Kidney glomerular epithelial cell (primary cell): Measurements from ENCODE around the gene VPS11.
"Not testable (repeated sequence)": the region's sequence is repeated elsewhere in the genome, so short reads cannot be mapped to it uniquely, and the experiment has no call there.

Experiments
- DNase-seq: peaks from one replicate; lab custom pipeline; 2025; lab: John Stamatoyannopoulos, UW

VPS11 gene

DNA sequence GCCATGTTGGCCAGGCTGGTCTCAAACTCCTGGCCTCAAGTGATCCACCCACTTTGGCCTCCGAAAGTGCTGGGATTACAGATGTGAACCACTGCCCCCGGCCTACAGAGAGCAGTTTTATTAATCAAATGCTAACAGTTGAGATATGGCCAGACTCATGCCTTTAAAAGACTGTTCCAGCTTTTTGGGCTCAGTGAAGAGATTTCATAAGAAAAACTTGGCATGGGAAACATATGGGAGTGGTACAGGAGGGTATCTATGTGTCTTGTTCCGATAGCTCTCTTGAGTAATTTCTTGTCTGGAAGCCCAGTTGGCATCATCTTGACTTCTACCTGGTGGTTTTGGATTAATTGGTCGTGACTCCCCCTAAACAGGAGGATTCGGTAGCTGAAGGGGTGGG lies 28.7 kb upstream of the VPS11 start:
- no peak for DNase-seq

DNA sequence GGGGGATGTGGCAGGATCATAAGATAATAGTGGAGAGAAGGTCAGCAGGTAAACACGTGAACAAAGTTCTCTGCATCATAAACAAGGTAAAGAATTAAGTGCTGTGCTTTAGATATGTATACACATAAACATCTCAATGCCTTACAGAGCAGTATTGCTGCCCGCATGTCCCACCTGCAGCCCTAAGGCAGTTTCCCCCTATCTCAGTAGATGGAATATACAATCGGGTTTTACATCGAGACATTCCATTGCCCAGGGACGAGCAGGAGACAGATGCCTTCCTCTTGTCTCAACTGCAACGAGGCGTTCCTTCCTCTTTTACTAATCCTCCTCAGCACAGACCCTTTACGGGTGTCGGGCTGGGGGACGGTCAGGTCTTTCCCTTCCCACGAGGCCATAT lies 28.1 kb upstream of the VPS11 start:
- DNase-seq: not testable (repeated sequence)

DNA sequence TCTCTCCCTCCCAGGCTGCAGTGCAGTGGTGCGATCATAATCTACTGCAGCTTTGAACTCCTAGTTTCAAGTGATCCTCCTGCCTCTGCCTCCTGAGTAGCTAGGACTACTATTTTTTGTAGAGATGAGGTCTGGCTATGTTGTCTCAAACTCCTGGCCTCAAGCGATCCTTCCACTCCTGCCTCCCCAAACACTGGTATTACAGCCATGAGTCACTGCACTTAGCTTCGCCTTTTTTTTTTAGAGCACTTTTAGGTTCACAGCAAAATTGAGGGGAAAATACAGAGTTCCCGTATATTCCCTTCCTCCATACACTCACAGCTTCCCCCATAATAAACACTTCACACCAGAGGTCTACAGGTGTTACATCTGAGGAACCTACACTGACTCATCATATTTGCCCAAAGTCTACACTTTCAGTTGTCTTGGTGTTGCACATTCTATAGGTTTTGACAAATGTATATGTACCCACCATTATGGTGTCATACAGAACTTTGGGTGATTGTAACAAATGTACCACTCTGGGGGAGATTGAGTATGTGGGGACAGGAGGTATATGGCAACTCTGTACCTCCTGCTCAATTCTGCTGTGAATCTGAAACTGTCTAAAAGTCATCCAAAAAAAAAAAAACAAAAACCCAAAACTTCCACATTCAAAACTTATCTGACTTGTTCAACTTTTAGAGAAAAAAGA lies 25.6 kb upstream of the VPS11 start:
- no peak for DNase-seq

DNA sequence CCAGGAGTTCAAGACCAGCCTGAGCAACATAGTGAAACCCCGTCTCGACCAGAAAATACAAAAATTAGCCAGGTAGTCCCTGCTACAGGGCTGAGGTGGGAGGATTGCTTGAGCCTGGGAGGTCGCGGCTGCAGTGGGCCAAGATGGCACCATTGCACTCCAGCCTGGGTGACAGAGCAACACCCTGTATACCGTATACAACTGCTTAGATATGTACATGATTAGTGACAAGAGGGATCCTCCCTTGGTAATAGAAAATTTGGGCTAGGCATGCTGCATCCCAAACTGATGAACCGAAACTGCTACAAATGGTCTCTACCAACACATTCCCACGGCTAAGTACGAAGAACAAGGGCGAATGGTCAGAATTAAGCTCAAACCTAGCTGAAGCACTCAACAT lies 24.7 kb upstream of the VPS11 start:
- no peak for DNase-seq

DNA sequence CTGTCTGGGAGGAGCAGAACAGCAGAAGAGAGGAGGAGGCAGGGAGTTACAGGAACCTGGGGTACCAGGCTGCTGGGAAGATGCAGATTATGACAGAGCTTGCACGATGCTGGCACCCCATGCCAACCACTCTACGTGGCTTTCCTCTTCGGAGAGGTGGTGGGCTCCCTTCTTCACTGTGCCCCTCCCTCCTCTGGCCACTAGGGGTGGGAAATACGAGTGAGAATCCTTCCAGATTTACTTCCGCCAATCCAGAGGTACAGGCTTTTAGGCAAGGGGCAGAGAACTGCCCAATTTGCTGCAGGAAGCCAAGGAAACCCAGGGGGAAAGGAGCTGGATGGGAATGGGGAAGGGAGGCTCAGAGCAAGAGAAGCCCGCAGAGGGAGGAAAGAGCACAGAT lies 22.9 kb upstream of the VPS11 start:
- no peak for DNase-seq

DNA sequence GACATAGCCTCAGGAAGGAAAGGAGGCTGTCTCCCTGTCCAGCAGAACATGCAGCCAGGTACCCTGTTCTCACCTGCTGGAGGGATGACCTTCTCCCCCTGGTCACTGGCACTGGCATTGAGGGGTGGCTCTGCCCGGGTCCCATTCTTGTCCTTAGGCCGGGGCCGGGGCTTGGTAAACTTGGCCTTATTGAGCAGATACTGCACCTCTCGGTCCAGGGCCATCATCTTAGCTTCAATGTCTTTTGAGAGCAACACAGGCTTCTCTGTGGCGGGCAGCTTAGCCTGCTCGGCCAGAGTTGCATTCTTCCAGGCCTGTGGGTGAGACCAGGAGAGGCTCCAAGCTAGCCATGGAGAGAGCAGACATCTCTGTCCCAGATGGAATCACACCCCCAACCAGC lies 21.1 kb upstream of the VPS11 start:
- DNase-seq: no peak

DNA sequence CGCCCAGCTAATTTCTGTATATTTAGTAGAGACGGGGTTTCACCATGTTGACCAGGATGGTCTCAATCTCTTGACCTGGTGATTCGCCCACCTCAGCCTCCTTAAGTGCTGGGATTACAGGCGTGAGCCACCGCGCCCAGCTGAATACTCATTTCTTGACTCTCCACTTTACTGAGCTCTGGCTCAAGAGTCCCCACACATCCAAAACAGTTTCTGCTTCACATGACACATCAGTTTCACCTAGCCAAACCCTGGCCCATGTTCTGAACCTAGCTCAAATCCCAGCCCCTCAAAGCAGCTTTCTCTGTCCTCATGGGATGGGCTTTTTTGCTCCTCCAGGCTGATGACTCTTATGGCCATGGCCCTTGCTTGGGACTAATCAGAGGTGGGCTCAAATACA lies 20.4 kb upstream of the VPS11 start:
- no peak for DNase-seq

DNA sequence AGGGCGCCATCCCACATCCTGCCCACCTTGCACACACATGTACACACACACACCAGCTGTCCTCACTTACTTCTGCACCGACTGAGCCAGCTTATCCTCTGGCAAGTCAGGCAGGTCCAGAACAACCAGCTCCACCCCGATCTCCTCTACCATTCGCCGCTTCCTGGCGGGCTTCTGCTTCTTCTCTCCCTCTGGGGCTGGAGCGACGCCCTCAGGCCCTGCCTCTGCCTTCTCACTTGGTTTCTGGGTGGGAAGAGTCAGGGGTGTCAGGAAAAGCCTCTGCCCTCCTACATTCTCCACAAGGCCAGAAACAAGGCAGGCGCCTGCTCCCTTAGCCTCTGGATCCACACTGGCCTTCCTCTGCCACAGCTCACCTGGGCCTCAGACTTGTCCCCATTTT lies 19.0 kb upstream of the VPS11 start:
- no peak for DNase-seq

DNA sequence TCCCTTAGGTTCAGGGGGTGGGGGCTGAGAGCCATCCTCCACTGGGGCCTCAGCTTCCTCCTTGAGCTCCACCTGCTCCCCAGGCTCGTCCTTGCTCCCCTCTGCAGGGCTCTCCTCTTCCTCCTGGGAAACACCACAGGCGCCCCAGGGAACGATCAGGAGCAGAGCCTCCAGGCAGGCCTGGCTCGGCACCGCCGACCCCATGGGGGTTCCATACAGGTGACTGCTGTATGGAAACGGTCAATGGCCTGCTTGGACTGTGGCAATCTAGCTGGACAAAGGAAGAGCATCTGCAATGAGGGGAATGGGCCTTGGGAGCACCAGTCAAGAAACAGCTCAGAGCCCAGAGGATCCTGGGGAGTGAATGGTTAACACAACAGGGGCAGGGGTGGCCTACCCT lies 18.5 kb upstream of the VPS11 start:
- DNase-seq: no peak

DNA sequence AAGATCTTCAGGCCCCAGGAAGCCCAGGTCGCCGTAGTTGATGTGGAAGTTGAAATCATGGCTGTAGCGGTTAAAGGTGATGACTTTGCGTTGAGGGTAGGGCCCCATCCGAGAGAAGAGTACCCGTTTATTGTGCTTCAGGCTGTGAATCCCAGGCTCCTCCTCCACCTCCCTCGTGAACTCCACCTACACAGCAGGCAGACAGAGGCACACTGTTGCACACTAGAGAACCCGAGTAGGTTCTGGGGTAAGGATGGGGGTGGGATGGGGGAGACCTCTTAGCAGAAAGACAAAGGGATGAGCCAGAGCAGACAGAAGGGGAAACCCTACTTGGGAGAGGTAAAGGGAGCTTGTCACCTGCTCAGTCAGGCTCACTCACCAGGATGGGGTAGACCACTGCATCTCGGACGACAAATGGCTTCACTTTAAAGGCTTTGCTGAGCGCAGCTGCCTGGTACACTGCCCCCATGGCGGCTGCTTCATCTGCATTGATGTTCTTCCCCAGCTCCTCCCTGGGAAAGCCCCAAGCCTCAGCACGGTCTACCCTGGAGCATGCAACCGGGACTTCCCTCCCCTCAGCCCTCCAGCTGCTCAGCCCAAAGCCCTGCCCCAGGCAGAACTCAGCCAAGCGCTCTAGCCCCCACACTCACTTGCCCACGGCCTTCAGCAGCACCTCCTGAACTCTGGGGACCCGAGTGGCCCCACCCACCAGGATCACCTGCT lies 16.0 kb upstream of the VPS11 start:
- DNase-seq: no peak

DNA sequence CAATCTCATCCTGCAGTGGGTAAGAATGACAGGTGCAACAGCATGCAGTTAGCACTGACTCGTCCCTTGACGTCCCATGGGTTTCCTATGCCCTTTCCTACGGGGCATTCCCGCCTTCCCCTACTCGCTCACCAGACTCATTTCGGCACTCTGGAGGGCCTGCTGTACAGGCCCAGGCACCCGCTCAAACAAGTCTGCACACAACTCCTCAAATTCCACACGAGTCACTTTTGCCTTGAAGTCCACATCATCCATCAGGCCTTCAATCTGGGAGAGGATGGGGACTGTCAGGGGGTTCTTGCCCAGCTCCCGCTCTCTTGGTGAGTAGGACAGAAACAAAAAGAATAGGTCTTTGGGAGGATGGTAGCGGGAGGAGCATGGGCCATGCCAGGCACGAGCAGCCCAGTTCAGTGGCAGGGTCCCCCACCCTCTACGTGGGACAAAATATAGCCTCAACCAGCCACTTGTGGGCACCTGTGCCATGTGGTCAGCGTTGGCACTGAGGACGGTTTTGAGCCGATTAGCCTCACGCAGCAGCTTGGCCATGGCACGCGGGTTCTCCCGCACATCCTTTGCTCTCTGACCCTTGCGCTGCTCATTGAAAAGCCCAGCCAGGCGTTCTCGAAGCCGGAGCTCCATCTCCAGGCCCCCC lies 15.3 kb upstream of the VPS11 start:
- no peak for DNase-seq

DNA sequence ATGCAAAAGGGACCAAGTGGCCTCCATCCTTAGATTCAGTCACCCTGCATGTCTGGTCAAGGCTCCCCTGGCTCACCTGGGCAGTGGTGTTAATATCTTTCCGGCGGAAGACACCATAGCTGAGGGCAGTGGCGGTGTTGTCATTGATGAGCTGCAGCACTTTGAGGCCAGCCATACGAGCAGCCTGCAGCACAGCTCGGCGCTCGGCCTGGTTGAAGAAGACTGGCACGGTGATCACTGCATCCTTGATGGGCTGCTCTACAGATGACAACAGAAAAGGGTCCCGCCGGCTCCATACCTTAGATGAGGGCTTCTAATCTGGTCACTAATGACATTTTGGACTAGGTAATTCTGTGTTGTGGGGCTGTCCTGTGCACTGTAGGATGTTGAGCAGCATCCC lies 13.2 kb upstream of the VPS11 start:
- DNase-seq: no peak

DNA sequence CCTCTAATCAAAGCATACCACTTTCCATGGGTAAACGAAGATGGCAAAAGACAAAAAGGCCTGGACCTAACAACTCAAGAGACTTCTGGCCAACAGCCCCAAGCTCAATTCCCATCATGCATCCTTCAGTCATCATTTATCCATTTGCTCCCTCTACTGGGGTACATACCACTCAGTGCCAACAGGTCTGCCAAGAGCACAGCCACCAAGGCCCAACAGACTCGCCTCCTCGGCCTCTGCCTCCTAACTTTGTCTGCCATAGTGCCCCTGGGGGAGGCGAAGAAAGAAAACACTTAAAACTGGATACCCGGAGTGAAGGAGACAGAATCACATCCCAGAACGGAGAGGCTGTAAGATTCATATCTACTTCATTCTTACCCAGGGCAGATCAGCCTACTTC lies 11.7 kb upstream of the VPS11 start:
- peak; percentile 22 for DNase-seq

DNA sequence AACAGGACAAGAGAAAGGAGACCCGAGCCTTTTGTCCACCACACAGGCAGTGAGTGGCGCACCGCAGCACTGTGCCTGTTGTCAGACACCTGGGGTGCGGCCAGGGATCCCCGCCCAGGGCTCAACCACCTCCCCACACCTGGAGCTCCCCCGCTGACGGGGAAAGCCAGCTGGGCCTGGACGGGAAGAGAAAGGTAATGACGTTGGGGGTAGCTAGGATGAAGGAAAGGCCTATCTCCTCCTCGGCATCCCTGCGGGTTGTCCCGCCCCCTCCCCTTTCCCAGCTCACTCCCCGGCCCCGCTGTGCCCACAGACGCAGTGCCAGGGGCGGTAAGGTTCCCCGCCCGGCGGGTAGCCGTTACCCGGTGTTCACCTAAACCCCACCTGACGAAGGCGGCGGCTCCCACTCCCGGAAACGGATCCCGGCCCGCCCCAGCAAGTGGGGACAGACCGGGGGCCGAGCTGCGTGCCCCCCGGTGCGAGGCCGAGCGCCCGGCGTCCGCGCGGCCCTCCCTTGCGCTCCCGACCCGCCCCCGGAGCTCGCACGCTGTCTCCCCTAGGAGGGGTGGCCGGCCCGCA lies 11.1 kb upstream of the VPS11 start:
- no peak for DNase-seq

DNA sequence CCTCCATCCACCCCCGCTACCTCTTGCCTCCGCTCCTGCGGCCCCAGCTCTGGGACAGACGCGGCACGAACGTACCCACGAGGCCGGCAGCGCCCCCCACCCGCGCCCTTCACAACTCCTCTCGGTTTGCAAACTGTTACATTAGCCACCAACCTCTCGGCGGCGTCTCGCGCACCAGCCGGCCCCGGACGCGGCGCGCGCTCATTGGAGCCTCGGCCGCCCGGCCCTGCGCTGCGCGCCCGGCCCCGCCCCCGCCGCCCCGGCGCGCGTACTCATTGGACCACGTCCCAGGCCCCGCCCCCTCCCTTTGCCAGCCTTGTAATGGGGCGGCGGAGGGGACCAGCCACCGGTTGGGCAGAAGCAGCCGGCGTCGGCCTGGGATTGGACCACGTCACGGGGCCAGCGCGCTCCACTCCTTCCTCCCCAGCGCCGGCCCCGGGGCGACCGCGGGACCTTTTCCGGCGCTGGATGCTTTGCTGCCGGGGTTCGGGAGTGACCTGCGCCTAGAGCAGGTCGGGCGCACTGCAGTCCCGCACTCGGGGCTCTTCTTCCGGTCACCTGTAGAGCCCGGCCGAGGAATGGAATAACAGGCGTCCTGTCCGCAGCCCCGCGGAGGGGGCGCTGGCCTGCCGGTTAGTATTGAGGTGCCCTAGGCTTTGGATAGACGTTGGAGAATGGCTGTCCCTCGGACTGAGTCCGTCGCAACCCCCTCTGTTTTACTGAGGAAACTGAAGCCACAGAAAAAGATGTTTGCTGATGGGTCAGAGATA lies 10.4 kb upstream of the VPS11 start, which contains the start of gene HYOU1:
Gene HYOU1, minus strand, starts transcription at position 206 of the 770 bp plus-strand sequence. CDS start 1,045 bp downstream, outside the sequence.
- peak; percentile 86 for DNase-seq

DNA sequence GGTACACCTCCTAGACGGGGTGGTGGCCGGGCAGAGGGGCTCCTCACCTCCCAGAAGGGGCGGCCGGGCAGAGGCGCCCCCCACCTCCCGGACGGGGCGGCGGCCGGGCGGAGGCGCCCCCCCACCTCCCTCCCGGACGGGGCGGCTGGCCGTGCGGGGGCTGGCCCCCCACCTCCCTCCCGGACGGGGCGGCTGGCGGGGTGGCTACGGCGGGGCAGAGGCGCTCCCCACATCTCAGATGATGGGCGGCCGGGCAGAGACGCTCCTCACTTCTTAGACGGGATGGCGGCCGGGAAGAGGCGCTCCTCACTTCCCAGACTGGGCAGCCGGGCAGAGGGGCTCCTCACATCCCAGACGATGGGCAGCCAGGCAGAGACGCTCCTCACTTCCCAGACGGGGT lies 8.5 kb upstream of the VPS11 start:
- DNase-seq: not testable (repeated sequence)

DNA sequence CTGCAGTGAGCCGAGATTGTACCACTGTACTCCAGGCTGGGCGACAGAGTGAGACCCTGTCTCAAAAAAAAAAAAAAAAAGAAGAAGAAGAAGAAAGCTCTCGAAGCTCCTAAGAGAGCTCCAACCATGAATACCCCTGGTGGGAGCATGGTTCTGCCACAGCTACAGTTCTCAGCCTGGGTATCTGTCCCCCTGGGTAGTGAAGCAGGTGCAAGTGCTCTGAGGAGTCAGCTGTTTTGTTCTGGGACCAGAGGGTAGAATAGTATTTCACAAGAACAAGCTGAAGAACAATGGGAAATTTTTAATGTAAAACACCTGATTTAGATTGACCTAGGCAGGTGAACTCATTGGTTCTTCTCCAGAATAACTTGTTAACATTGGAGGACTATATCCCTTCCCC lies 6.4 kb upstream of the VPS11 start:
- no peak for DNase-seq

DNA sequence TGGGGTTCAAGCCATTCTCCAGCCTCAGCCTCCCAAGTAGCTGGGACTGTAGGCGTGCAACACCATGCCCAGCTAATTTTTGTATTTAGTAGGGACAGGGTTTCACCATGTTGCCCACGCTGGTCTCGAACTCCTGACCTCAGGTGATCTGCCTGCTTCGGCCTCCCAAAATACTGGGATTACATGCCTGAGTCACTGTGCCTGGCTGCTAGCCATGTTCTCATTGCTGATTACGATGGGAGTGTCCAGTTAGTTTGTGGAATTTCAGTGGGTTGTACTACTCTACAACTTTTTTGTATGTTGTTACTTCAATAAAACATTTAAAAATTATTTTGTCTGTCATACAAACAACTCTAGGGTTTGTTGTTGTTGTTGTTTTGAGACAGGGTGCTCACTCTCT lies 4.8 kb upstream of the VPS11 start:
- no peak for DNase-seq

DNA sequence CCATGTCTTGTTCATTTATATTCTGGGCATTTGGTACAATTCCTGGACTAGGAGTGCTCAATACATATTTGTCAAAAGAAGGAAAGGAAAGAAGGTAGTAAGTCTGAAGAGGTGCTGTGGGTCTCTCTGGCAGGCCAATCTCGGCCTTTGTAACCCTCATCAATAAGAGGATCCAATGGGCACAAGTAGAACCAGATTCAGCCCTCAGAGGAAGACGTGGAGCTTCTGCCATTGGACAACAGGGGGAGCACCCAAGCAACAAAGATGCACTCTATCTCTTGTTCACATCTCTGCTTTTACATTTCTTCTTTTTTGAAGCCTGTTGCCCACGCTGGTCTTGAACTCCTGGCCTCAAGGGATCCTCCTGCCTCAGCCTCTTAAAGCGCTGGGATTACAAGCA lies 2.2 kb upstream of the VPS11 start:
- no peak for DNase-seq

DNA sequence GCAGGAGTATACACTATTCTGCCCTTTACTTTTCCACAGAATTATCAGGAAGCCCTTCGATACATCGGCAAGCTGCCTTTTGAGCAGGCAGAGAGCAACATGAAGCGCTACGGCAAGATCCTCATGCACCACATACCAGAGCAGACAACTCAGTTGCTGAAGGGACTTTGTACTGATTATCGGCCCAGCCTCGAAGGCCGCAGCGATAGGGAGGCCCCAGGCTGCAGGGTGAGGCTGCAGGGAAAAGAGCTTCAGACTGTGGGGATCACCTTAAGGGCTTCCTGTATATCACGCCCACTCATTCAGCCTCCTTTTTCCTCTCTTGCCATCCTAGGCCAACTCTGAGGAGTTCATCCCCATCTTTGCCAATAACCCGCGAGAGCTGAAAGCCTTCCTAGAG lies 10.2 kb downstream of the VPS11 start:
- no peak for DNase-seq

DNA sequence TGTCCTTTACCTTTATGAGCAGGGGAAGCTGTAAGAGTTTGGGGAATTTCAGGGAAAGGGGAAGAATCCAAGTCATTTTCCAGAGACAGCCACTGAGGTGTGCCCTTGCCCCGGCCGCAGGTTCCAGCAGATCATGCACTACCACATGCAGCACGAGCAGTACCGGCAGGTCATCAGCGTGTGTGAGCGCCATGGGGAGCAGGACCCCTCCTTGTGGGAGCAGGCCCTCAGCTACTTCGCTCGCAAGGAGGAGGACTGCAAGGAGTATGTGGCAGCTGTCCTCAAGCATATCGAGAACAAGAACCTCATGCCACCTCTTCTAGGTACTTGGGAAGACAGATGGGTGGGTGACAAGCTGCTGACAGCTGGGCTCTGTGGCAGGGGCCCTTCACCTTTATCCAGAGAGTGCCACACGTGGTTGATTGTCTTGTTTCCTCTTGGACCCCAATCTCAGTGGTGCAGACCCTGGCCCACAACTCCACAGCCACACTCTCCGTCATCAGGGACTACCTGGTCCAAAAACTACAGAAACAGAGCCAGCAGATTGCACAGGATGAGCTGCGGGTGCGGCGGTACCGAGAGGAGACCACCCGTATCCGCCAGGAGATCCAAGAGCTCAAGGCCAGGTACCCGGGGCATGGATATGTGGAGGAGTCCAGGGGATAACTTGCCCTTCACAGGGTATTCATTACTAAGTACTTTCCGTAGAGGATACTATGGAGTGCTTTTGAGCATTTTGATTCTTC lies 11.2 kb downstream of the VPS11 start:
- no peak for DNase-seq
